DMS79 (cell line): ENCODE results near the gene CLMN.
"Not testable (repeated sequence)": the region's sequence is repeated elsewhere in the genome, so short reads cannot be mapped to it uniquely, and the experiment has no call there.

Experiments used
- DNase-seq: peaks from one replicate; lab custom pipeline; 2025; lab: John Stamatoyannopoulos, UW

CLMN gene

GRCh38 chr14:95285566-95285965, 34.1 kb downstream of the CLMN start:
- no peak for DNase-seq

DNA sequence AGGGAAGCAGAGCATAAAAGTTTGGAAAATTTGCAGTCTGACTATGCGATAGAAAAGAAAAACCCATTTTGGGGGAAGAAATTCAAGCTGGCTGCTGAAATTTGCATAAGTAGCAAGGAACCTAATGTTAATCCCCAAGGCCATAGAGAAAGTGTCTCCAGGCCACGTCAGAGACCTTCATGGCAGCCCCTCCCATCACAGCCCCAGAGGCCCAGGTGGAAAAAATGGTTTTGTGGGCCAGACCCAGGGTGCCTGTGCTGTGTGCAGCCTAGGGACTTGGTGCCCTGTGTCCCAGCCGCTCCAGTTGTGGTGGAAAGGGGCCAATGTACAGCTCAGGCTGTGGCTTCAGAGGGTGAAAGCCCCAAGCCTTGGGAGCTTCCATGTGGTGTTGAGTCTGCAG, 35.9 kb downstream of the CLMN start:
- not testable (repeated sequence) for DNase-seq

DNA sequence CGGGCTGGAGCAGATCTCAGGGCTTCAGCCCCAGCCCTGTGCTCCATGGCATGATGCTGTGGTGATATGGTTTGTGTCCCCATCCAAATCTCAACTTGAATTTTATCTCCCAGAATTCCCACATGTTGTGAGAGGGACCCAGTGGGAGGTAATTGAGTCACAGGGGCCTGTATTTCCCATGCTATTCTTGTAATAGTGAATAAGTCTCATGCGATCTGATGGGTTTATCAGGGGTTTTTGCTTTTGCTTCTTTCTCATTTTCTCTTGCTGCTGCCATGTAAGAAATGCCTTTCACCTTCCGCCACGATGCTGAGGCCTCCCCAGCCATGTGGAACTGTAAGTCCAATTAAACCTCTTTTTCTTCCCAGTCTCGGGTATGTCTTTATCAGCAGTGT, 36.7 kb downstream of the CLMN start:
- not testable (repeated sequence) for DNase-seq

- DNase-seq, result no peak
These were observed 37.2 kb downstream of the CLMN start for GRCh38 chr14:95282354-95282985.

- DNase-seq, result no peak
These were observed 38.0 kb downstream of the CLMN start for GRCh38 chr14:95281560-95282176.

DNA sequence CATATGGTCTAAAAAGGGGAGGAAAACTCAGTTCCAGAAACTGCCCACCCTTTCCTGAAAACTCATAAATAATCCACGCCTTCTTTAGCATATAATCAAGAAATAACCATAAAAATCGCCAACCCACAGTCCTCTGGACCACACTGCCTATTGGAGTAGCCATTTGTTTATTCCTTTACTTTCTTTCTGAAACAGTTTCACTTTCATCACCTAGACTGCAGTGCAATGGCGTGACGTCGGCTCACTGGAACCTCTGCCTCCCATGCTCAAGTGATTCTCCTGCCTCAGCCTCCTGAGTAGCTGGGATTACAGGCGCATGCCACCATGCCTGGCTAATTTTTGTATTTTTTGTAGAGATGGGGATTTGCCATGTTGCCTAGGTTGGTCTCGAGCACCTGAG, 44.2 kb downstream of the CLMN start:
- no peak for DNase-seq

- DNase-seq, result no peak
These were observed 44.8 kb downstream of the CLMN start for GRCh38 chr14:95274874-95275273.

DNA sequence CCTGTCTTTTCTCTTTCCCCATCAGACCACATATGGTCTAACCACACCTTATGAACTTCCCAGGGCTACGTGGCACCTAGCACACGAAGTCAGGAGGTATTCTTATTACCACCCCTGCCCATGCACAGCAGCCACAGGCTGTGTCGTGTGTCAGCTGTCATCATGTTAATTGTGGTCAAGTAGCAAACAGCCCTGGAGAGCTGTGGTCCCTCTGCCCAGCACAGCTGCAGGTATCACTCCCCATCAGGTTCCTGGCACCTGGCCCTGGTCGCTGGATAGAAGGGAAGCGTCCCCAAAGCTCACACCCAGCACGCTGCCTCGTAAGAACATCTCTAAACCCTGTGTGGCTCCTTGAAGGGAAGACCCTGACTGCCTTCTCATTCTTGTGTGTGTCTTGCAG, 45.4 kb downstream of the CLMN start:
- DNase-seq, result no peak

- DNase-seq, result no peak
These were observed 46.4 kb downstream of the CLMN start for GRCh38 chr14:95273001-95273978.

- no peak for DNase-seq
These were observed 47.7 kb downstream of the CLMN start for GRCh38 chr14:95272057-95272456.

GRCh38 chr14:95270203-95270602, 49.5 kb downstream of the CLMN start:
- no peak for DNase-seq

GRCh38 chr14:95269493-95269892, 50.2 kb downstream of the CLMN start:
- no peak for DNase-seq

DNA sequence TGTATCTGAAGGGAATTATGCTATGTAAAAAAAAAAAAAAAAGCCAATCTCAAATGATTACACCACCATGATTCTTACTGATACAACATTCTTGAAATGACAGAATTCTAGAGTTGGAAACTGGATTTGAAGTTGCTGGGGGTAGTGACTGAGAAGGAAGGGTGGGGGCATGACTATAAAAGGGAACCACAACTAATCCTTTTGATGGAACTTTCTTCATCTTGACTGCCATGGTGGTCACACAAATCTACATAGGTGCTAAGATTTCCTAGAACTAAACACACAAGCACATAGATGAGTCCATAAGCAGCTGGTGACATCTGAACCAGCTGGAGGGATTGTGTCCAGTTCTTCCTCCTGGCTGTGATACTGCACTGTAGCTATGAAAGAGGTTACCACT, 51.4 kb downstream of the CLMN start:
- no peak for DNase-seq

- DNase-seq, result no peak
These were observed 52.4 kb downstream of the CLMN start for GRCh38 chr14:95267306-95267705.

DNA sequence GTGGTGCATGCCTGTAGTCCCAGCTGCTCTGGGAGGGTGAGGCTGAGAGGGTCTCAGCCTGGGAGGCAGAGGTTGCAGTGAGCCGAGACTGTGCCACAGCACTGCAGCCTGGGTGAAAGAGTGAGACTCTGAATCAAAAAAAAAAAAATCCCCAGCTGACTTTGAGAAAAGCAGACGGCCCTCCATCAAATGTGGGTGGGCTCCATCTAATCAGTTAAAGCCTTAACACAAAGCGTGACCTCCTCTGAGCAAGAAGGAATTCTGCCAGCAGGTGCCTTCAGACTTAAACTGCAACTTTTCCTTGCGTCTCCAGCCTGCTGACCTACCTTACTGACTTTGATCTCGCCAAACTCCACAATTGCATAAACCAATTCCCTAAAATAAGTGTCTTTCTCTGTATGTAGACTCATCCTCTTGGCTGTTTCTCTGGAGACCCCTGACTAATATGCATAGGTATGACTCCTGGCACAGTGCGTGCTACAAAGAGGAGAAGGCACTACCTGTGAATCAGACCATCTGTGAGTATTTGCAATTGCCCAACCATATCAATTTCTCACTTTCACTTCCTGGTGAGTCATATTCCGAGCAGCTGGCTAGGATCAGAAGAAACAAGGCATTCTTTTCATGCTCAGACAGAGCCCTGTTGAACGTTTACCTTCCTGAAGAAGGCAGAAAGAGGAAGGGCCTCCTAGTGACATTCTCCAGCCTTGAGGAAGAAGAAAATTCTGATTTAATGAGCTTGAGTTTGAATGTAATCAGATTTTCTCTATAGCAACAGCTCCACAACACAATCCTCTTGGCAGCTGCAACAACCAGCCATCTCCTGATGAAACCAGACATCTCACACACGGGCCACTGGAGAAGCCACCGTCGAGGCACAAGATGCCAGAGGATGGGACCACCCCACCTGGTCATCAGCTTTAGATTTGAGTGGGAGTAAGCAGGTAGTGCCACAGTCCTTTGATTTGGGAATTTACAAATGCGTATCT, 54.3 kb downstream of the CLMN start:
- DNase-seq, result peak; percentile 72

- no peak for DNase-seq
These were observed 55.3 kb downstream of the CLMN start for GRCh38 chr14:95264271-95264973.

DNA sequence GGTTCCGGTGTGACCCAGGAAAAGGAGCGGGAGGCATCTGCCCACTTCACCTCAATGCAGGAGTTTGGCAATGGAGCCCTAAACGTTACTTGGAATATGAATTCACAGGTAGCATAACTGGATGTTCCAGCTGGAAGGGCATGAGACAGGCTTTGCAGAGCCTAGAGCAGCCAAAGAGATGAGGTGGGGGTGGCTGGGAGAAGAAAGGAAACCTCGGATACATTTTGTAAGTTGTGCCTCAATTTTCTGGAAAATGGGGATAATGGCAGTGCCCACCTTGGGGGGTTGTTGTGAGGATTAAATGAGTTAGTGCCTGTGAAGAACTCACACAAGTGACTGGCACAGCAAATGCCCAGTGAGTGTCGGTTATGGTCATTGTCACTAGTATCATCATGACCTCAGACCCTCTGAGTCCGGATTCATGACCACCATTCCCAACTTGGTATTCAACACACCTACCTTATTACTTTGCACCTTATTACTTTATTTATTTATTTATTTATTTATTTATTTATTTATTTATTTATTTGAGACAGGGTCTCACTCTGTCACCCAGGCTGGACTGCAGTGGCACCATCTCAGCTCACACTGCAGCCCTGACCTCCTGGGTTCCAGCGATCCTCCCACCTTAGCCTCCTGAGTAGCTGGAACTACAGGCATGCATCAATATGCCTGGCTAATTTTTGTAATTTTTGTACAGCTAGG, 56.0 kb downstream of the CLMN start:
- no peak for DNase-seq

- DNase-seq, result no peak
These were observed 57.2 kb downstream of the CLMN start for GRCh38 chr14:95262511-95262891.

DNA sequence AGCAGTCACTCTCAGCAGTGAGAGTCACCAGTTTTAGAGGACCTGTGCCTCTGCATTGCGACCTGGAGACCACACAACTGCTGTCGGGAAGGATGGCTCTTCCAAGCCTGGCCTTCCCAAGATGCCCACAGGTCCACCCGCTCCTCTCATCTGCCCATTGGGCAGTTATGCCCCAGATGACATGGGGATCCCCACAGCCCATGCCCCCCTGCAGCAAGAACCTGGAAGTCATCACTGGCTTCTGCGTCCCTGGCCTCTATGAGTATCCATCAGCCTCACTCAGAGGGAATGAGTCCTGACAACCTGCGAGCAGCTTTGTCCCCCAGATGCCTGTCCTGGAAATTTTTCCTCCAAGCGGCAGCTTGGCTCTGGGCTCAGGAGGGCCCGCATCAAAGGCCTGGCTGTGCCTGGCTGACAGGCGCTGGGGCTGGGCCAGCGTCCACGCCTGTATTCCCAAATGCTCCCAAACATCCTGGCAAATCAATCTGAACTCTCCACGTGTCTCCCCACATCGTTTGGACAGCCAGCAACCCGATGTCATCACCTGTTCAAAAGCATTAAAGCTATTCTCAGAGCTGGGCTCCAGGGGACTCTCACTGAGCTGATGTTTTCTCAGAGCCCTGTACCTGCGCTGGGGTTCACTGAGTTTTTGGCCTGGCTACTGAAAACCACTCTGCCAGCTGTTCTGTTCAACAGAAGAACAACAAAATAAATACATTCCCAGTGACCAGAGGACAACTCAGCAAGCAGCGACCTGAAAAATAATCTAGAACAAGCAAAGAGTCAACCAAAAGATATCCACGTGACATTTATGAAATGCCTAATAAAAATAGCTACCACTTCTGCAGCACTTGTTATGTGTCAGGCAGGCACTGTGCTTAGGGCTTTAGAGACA, 57.8 kb downstream of the CLMN start:
- DNase-seq, result no peak
